Measurements from ENCODE around the gene GABARAPL2.

DNA sequence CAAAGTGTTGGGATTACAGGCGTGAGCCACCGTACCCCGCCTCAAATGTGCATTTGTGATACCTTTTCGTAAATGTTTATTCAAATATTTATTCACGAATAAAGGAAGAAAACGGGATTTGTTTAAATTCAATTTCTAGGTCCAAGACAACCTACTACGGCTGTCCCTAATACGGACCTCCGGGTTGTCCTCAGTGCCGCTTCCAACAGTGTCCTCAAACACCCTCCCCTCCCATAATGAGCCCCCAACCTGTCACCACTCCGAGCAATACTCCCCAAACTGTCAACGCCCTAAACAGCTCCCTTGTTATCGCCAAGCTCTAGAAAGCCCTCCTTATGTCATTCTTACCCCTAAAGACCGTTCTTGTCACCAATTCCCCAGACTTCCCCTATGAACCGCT is 539 bp upstream of the GABARAPL2 start:
- TF ChIP-seq, protein P1, sequence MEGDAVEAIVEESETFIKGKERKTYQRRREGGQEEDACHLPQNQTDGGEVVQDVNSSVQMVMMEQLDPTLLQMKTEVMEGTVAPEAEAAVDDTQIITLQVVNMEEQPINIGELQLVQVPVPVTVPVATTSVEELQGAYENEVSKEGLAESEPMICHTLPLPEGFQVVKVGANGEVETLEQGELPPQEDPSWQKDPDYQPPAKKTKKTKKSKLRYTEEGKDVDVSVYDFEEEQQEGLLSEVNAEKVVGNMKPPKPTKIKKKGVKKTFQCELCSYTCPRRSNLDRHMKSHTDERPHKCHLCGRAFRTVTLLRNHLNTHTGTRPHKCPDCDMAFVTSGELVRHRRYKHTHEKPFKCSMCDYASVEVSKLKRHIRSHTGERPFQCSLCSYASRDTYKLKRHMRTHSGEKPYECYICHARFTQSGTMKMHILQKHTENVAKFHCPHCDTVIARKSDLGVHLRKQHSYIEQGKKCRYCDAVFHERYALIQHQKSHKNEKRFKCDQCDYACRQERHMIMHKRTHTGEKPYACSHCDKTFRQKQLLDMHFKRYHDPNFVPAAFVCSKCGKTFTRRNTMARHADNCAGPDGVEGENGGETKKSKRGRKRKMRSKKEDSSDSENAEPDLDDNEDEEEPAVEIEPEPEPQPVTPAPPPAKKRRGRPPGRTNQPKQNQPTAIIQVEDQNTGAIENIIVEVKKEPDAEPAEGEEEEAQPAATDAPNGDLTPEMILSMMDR (IDR thresholded peaks at IDR 0.05), result no peak
- no peak for TF ChIP-seq POLR2A (IDR thresholded peaks at IDR 0.05)
